GM19468 (cell line): ENCODE measurements around the gene RGS9.
"Not testable (repeated sequence)": the region's sequence is repeated elsewhere in the genome, so short reads cannot be mapped to it uniquely, and the experiment has no call there.

Experiments used
- ATAC-seq: cut with Tn5 transposase; IDR thresholded peaks from one replicate; pipeline ENCODE4 v1.9.1; 2021; ENCODE audit warnings: mild to moderate bottlenecking, moderate library complexity, moderate number of reproducible peaks; ENCODE audit not compliant: unreplicated experiment; ENCODE audit errors: extremely low read depth

RGS9 gene

GRCh38 chr17:65177901-65178300, 40.7 kb downstream of the RGS9 start:
- ATAC-seq, result no peak

- not testable (repeated sequence) for ATAC-seq
Measured at GRCh38 chr17:65180276-65180675, 43.1 kb downstream of the RGS9 start.

- not testable (repeated sequence) for ATAC-seq
Measured at GRCh38 chr17:65180752-65181236, 43.6 kb downstream of the RGS9 start.

GRCh38 chr17:65181237-65182061, 44.3 kb downstream of the RGS9 start:
- ATAC-seq, result peak; percentile 62

GRCh38 chr17:65182233-65182632, 45.1 kb downstream of the RGS9 start:
- ATAC-seq, result no peak

GRCh38 chr17:65183736-65184135, 46.6 kb downstream of the RGS9 start:
- no peak for ATAC-seq

GRCh38 chr17:65184235-65184959, 47.2 kb downstream of the RGS9 start:
- ATAC-seq, result no peak

GRCh38 chr17:65185062-65185461, 47.9 kb downstream of the RGS9 start:
- no peak for ATAC-seq

GRCh38 chr17:65185668-65186382, 48.7 kb downstream of the RGS9 start:
- ATAC-seq, result no peak

- no peak for ATAC-seq
Measured at GRCh38 chr17:65190467-65191097, 53.4 kb downstream of the RGS9 start.

GRCh38 chr17:65191811-65192740, 54.9 kb downstream of the RGS9 start:
- no peak for ATAC-seq

GRCh38 chr17:65193305-65193704, 56.1 kb downstream of the RGS9 start:
- ATAC-seq, result no peak

GRCh38 chr17:65193716-65194293, 56.6 kb downstream of the RGS9 start:
- no peak for ATAC-seq

- no peak for ATAC-seq
Measured at GRCh38 chr17:65194670-65195334, 57.6 kb downstream of the RGS9 start.

- no peak for ATAC-seq
Measured at GRCh38 chr17:65195716-65196115, 58.5 kb downstream of the RGS9 start.

- ATAC-seq, result no peak
Measured at GRCh38 chr17:65196617-65197016, 59.4 kb downstream of the RGS9 start.

- no peak for ATAC-seq
Measured at GRCh38 chr17:65197201-65197600, 60.0 kb downstream of the RGS9 start.

GRCh38 chr17:65198653-65199382, 61.6 kb downstream of the RGS9 start:
- no peak for ATAC-seq
